Heart left ventricle (tissue), 16 donors: ENCODE measurements around the gene MEX3D. TPM values are rescaled to one million over a fixed set of nuclear protein-coding genes. Genes with fewer than 3 reads are reported as not detected.
A peak's percentile ranks its signal among the peaks of the same experiment; 100 is the strongest.

Experiments used
- ATAC-seq, 4 donors: fragments of 200-7000 bp; cut with Tn5 transposase; one replicate each; pipeline ENCODE4 v1.9.1; 2020 to 2022; ENCODE audit warnings: moderate library complexity in 4 of 4, mild to moderate bottlenecking in 3 of 4, moderate number of reproducible peaks in 1 of 4
- DNase-seq, 5 donors: peaks; one replicate each; pipeline ENCODE4 v3.0.0-alpha.2; 2020
- H3K27ac ChIP-seq, 12 donors: fragments of 200-600 bp; sonication (generic) in 4 of 12; one replicate each; pipeline versions ENCODE4 v1.5.0 to v1.8.0; 2016 to 2022; ENCODE audit warnings: mild to moderate bottlenecking in 2 of 12
- H3K27me3 ChIP-seq, 9 donors: fragments of 200-600 bp; sonication (generic) in 2 of 9; one replicate each; pipeline versions ENCODE4 v1.5.1 to v1.8.0; 2016 to 2022; ENCODE audit warnings: mild to moderate bottlenecking in 3 of 9
- H3K36me3 ChIP-seq, 9 donors: fragments of 200-600 bp; sonication (generic) in 2 of 9; one replicate each; pipeline versions ENCODE4 v1.5.0 to v1.8.0; 2018 to 2022; ENCODE audit warnings: mild to moderate bottlenecking in 2 of 9
- H3K4me1 ChIP-seq, 12 donors: fragments of 200-600 bp; sonication (generic) in 4 of 12; one replicate each; pipeline versions ENCODE4 v1.5.0 to v1.8.0; 2016 to 2022; ENCODE audit warnings: mild to moderate bottlenecking in 3 of 12
- H3K4me3 ChIP-seq, 12 donors: fragments of 200-600 bp; sonication (generic) in 4 of 12; one replicate each; pipeline versions ENCODE4 v1.5.0 to v1.8.0; 2017 to 2022; ENCODE audit warnings: mild to moderate bottlenecking in 9 of 12, moderate library complexity in 4 of 12
- H3K9me3 ChIP-seq, 12 donors: fragments of 200-600 bp; sonication (generic) in 4 of 12; one replicate each; pipeline versions ENCODE4 v1.5.0 to v1.8.0; 2016 to 2022; ENCODE audit warnings: mild to moderate bottlenecking in 1 of 12
- CTCF ChIP-seq, 12 donors: fragments of 200-600 bp; sonication (generic) in 4 of 12; IDR thresholded peaks; one replicate each; pipeline versions ENCODE4 v1.5.0 to v1.8.0; 2018 to 2022; ENCODE audit warnings: antibody characterized with exemption in 12 of 12, mild to moderate bottlenecking in 5 of 12
- POLR2A ChIP-seq, 2 donors: fragments of 450-650 bp; IDR thresholded peaks; one replicate each; pipeline ENCODE4 v1.6.1; 2017; ENCODE audit warnings: antibody characterized with exemption in 2 of 2, mild to moderate bottlenecking in 2 of 2, moderate library complexity in 2 of 2
- WGBS, 4 donors: extraction: QIAGEN DNeasy Blood & Tissue Kit in 2 of 4; methylation state at CpG; one replicate each; pipeline versions ENCODE4 v1.1.5 to v1.1.7; 2013 to 2018; 5-methylcytosine and 5-hydroxymethylcytosine counted together
- intact Hi-C, 10 donors: fragments of 100-400 bp; cut with DNase I; formaldehyde crosslinking; loops; one replicate each; pipeline versions ENCODE4 v1.11.1 to v1.14.2; 2022
- polyA plus RNA-seq, 2 donors: library from polyadenylated mRNA; stranded (reverse); fragments of 200-250 nt; gene quantifications; one replicate each; pipeline ENCODE4 v1.2.3, GENCODE V29; 2013
- total RNA-seq, 9 donors: library from RNA; depleted of rRNA in 2 of 9; stranded (reverse); fragments of >200 nt in 2 of 9; fragmentation: NEBNext Ultra II Directional in 3 of 9; extraction: Animal tissue kit (Norgen Biotek cat#: 25700) in 3 of 9; gene quantifications; one replicate each; pipeline versions ENCODE4 v1.1.0 to v1.2.4, GENCODE V29; 2016 to 2023
- donor health status: ischemic (EF 13 %, LVEDD 7.1; RV severe dilation, severe dysfunction).
- donor health status: healthy with polysubstance abuse.
- donor health status: DM: no; HTN: yes; CAD: no.
- donor health status: DM: no; HTN: no; CAD: no.
- donor health status: ischemic (EF 25% LVEDD 6.9; RV normal size, moderate dysfunction).
- donor health status: ischemic (EF 25% LVEDD 5.7; RV mildly dilated, moderate dysfunction).
- donor health status: healthy.
- donor health status: DM: yes; HTN: yes; CAD: no.
- donor health status: ischemic (EF 35%, LVEDD 5.7; RV mildly dilated, moderate dysfunction).
- donor health status: nonischemic (EF 11% LVEDD 7.7; RV severe dilation, severe dysfunction).
- donor health status: DM: yes; HTN: yes; CAD: no.
- donor health status: PGD.
- donor health status: ischemic (EF 29% LVEDD 5.4; RV normal size, mild dysfunction).
- donor health status: nonischemic (EF 23%, LVEDD 6.1; RV moderate dilation, normal function).

MEX3D gene
- total and polyA plus RNA-seq, 11 donors = 1.9 to 18.6 (median 8.0) TPM

DNA sequence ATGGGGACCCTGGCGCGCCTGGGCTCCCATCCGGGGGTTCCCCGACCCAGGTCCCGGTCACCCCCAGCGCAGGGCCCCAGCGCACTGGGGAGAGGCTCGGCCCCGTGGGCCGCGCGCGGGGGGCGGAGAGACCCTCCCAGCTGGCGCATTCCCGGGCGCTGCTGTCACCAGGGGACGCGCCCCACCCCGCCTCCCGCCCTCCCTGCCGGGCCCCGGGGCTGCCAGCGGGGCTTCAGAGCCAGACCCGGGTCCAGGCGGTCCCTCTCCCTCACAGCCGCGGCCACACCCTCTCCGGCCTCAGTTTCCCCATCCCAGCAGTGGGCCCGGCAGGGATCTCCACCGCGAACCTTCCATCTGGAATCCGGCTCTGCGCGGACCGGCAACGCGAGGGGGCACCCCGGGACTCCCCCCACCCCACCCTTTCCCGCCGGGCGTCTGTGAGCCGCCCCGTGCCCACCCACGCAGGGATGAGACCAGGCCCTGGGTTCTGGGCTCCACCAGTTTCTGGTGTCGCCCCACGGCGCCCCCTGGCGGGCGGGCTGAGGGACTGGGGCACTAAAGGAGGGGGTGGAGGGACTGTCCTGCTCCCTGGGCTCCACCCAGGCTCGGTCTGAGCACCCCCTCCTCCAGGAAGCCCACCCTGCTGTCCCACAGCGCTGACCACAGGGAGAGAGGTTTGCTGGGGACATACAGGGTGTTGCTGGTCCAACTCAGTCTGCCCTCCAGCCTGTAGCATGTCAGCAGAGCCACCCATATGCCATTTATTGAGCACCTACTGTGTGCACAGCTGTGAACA, 54.4 kb downstream of the MEX3D start:
- peaks cover 0 to 40% (median 7%) of the 10 kb centered on the region in 12 donors for H3K4me1 ChIP-seq
- DNase-seq (peak in 3 of 5 donors; percentile 56 to 84 (median 72)), ATAC-seq (peak; percentile 19 to 60 (median 38))
- 4 to 5% (median 4%) methylated on average over 5 to 52 of the region's 52 CpGs for WGBS, 4 donors
- peaks cover 0 to 35% (median 5%) of the 10 kb centered on the region in 9 donors for H3K27me3 ChIP-seq
- H3K27ac ChIP-seq = peak overlapping the region; percentile 62 to 97 (median 88)
- H3K4me3 ChIP-seq = peak overlapping the region; percentile 50 to 83 (median 60)
- intact Hi-C loops = loop anchor here in 2 of 10 donors (5.0 to 10.0 kb wide), 2 partner anchors 66 to 239 kb away; partner anchors contain the start of gene FAM174C (in 1 of the 2)
- H3K9me3 ChIP-seq = peaks cover 0 to under 1% (median 0%) of the 10 kb centered on the region in 12 donors
- TF ChIP-seq CTCF (IDR thresholded peaks at IDR 0.05) = peak in 11 of 12 donors; percentile 37 to 64 (median 61)
- TF ChIP-seq POLR2A (IDR thresholded peaks at IDR 0.05) = no peak
- H3K36me3 ChIP-seq = peaks cover 0 to 6% (median 0%) of the 10 kb centered on the region in 9 donors

- ATAC-seq (peak; percentile 27 to 75 (median 64)), DNase-seq (peak; percentile 69 to 82 (median 78))
- peaks cover 0 to 35% (median 5%) of the 10 kb centered on the region in 9 donors for H3K27me3 ChIP-seq
- H3K4me3 ChIP-seq = peak within 1 kb of the TSS; percentile 50 to 83 (median 60)
- H3K9me3 ChIP-seq = peaks cover 0 to 6% (median 0%) of the 10 kb centered on the region in 12 donors
- H3K36me3 ChIP-seq = peaks cover 0 to 6% (median 0%) of the 10 kb centered on the region in 9 donors
- TF ChIP-seq POLR2A (IDR thresholded peaks at IDR 0.05) (peak in 1 of 2 donors; percentile 57), CTCF (IDR thresholded peaks at IDR 0.05) (peak in 4 of 12 donors; percentile 13 to 32 (median 20))
- intact Hi-C loops = loop anchor here in 2 of 10 donors (5.0 to 10.0 kb wide), 2 partner anchors 66 to 238 kb away; partner anchors contain the start of gene FAM174C (in 1 of the 2)
- peak within 1 kb of the TSS; percentile 74 to 97 (median 88) for H3K27ac ChIP-seq
- 2 to 6% (median 3%) methylated on average over 30 to 78 of the region's 78 CpGs for WGBS, 4 donors
- H3K4me1 ChIP-seq = peaks cover 0 to 47% (median 8%) of the 10 kb centered on the region in 12 donors
These were observed 55.2 kb downstream of the MEX3D start, which contains the start of gene ADAMTSL5 for GRCh38 chr19:1512671-1513498. TSS of gene ADAMTSL5 (minus strand) at chr19:1513019. CDS start at chr19:1510943, 2,076 bp downstream.

GRCh38 chr19:1511318-1512317, 56.5 kb downstream of the MEX3D start:
- H3K4me1 ChIP-seq = peaks cover 0 to 59% (median 15%) of the 10 kb centered on the region in 12 donors
- H3K4me3 ChIP-seq = peak overlapping the region in 10 of 12 donors; percentile 51 to 83 (median 62)
- H3K27ac ChIP-seq = peak overlapping the region in 9 of 12 donors; percentile 84 to 97 (median 90)

More at GRCh38 chr19:1511318-1512317, 56.5 kb downstream of the MEX3D start:
- DNase-seq (no peak), ATAC-seq (no peak)
- H3K27me3 ChIP-seq = peaks cover 0 to 35% (median 5%) of the 10 kb centered on the region in 9 donors
- H3K9me3 ChIP-seq = peaks cover 0 to 6% (median 0%) of the 10 kb centered on the region in 12 donors
- 50 to 67% (median 55%) methylated on average over 17 to 22 of the region's 22 CpGs for WGBS, 4 donors
- TF ChIP-seq CTCF (IDR thresholded peaks at IDR 0.05) (no peak), POLR2A (IDR thresholded peaks at IDR 0.05) (no peak)
- intact Hi-C loops = loop anchor here in 2 of 10 donors (5.0 to 10.0 kb wide), 2 partner anchors 64 to 237 kb away; partner anchors contain the start of gene FAM174C (in 1 of the 2)
- H3K36me3 ChIP-seq = peaks cover 0 to 6% (median 0%) of the 10 kb centered on the region in 9 donors
